ENCODE measurements around the gene FXYD4.
"Not testable (repeated sequence)": the region's sequence is repeated elsewhere in the genome, so short reads cannot be mapped to it uniquely, and the experiment has no call there.

The FXYD4 gene

GRCh38 chr10:43419997-43420368 is 48.5 kb downstream of the FXYD4 start:
- no peak for DNase-seq (ENCODE audit: low spot score)

- peak; percentile 88 for DNase-seq (ENCODE audit: low spot score)
These were observed 49.1 kb downstream of the FXYD4 start for GRCh38 chr10:43420369-43421200.

GRCh38 chr10:43421201-43421507 is 49.7 kb downstream of the FXYD4 start:
- DNase-seq (ENCODE audit: low spot score): no peak

GRCh38 chr10:43421519-43421918 is 50.1 kb downstream of the FXYD4 start:
- DNase-seq (ENCODE audit: low spot score): no peak

- not testable (repeated sequence) for DNase-seq (ENCODE audit: low spot score)
These were observed 50.5 kb downstream of the FXYD4 start for GRCh38 chr10:43421944-43422343.

GRCh38 chr10:43424416-43424815 is 53.0 kb downstream of the FXYD4 start:
- no peak for DNase-seq (ENCODE audit: low spot score)
